GM19468 (cell line): ENCODE data around the gene ATOH8.

Source experiments
- ATAC-seq: cut with Tn5 transposase; IDR thresholded peaks from one replicate; pipeline ENCODE4 v1.9.1; 2021; ENCODE audit warnings: mild to moderate bottlenecking, moderate library complexity, moderate number of reproducible peaks; ENCODE audit not compliant: unreplicated experiment; ENCODE audit errors: extremely low read depth

ATOH8 gene

DNA sequence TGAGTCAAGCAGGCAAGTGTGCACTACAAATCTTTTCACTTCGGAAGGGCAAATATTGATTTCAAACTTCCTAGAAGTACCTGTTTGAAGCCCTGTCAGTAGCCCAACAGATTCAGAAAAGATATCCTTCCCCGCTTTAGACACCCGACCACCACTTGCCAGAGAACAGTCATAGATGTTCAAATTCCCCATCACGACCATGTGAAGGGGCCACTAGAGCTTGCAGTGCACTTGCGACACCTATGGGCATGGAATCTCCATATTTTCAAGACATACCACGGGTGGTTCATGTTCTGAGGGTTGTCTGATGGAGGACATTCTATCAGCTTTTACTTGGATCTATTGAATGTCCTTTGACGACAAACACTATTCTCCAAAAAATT is 35.8 kb upstream of the ATOH8 start:
- no peak for ATAC-seq

DNA sequence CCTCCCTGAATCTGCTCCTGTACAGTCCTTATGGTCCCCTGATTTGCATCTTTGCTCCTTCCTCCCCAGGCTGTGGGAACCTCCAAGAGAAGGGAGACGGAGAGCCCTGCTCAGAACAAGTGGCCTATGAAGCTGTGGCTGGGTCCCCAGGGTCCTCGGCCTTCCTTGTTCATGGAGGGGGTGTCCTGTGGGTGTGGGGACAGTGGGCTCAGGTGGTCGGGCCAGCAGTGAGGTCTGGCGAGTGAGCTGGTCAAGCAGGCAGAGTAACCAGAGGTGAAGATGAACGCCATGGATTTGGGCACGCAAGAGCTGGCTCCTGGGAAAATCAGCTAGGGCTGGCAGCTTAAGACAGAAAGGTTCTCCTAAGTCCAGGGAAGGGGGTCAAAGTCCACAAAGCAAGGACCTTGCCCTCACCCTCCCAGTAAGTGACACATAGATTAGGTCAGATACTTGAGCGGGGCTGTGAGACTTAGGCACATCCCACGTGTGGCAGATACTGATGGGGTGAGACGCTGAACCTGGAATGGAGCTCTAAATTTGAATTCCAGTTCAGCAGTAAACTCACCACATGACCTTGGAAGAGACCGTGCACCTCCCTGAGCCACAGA is 34.8 kb upstream of the ATOH8 start:
- no peak for ATAC-seq

DNA sequence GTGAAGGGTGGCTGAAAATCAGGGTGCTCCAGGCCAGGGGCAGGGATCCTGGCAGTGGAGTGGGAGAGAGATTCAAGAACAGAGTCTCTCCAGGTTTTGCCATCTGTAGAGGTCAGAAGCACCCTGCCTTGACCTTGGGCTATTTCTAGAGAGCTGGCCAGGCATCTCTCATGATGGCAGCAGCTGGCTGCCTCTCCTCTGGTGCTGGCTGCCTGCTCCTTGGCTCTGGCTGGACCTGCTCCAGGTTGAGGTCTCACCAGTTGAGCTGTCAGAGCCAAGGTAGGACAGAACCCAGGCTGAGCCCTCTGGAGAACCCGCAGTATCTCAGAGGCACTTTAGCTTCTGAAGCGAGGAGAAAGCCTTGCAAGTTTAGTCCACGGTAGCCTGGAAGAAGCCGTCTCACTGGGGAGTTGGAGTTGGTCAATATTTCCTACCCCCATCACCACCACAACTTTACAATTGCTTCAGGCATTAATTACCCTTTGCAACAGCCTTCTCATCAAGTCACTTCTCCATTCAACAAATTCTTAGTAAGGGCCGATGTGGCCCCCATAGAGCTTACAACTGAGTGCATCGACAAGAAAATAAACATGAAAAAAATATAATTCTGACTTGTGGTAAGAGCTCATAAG is 34.1 kb upstream of the ATOH8 start:
- ATAC-seq = no peak

DNA sequence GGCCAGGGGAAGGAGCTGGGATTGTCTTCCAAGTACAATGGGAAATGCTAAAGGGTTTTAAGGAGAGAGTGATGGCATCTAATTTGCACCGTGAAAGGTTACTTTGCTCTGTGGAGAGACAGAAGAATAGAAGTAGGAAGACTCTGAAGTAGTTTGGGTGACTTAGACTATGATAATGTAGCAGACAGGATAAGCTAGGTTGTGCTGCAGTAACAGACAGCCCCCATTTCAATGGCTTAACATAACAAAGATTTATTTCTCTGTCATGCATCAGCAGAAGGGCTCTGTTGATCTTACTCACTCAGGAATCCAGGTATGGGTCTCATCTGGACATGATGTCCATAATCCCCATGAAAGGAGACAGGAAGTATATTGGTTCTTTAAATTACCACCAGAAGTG is 33.3 kb upstream of the ATOH8 start:
- ATAC-seq = no peak

DNA sequence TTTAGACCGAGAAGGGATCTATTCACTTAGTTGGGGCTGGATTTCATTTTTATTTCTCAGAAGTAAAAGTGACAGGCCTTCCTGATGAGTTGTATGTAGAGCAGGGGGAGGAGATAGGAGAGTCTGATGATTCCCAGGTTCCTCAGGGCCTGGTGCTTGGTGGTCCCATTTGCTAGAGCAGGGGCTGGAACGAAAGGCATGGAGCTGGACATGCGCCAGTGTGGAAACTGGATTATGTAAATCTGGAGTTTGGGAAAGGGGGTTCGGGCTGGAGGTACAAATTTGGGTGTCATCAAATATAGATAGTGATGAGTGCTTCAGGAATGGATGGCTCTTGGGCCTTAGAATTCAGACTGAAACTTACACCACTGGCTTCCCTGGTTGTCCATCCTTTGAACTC is 32.1 kb upstream of the ATOH8 start:
- no peak for ATAC-seq

DNA sequence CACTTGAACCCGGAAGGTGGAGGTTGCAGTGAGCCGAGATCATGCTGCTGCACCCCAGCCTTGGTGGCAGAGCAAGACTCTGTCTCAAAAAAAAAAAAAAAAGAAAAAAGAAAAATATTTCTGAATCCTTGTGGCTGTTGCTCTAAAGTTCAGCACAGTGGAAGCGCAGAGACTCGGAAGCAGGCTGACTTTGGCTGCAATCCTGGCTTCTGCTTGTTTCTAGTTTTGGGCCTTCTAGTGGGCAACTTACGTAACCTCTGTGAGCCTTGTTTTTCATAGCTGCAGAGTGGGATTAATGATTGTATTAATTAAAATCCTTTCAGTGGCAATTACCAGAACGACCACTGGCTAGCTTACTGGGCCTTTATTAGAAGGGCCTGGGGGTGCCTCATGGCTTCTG is 31.3 kb upstream of the ATOH8 start:
- no peak for ATAC-seq

DNA sequence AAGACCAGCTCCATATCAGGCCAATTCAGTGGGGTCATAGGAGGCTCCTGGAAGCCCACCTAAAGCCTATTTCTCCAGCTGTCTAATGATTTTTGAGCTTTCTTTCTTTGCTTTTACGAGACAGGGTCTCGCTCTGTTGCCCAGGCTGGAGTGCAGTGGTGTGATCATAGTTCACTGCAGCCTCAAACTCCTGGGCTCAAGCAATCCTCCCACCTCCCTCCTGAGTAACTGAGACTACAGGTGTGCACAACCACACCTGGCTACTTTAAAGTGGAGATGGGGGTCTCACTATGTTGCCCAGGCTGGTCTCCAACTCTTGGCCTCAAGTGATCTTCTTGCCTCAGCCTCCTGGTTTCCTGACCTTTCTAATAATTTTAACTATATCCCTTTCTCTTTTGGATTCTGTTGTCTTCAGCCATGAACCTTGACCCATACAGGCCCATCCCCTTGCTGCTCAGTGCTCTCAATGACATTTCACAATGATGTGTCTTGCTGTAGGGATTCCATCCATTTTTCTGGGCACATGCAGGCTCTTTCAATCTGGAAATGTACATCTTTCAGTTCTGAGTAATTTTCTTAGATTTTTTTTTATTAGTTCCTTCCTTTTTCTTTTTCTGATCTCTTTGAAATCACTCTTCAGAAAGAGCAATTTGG is 30.0 kb upstream of the ATOH8 start:
- ATAC-seq = no peak

DNA sequence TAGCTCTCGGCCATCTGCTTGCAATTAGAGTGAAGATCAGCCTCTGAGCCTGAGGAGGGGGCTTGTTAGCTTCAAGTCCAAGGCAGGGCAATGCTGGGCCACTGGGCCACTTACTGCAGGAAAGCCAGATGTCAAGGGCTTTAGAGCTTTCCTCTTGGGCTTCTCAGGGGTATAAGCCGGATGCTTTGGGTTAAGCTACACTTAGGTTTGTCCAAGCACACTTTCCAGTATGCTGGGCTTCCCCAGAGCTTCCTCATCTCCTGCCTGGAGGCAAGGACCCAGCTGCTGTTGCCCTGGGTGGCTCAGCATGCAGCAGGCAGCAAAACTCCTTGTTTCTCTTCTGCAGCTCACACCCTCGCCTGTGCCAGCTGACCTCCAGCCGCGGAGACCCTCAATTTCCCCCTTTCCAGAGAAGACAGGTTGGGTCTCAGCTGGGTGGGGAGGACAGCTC is 29.0 kb upstream of the ATOH8 start:
- ATAC-seq = no peak

DNA sequence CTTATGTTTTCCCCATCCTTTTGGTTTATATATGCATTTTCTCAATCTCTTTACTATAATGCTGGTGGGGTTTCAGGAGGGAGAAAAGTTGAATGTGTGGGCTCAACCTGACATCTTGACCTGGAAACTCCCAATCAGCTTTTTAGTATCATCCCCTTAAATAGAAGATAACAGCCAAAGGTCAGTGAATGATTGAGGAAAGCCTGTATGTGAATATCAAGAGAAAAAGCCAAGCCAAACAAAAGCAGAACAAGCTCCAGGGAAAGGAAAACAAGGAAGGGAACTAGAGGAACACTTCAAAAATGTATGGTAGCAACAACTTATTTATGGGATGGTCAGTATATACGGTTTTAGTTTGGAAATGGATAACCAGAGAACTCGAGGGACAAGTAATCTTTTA is 28.3 kb upstream of the ATOH8 start:
- no peak for ATAC-seq

DNA sequence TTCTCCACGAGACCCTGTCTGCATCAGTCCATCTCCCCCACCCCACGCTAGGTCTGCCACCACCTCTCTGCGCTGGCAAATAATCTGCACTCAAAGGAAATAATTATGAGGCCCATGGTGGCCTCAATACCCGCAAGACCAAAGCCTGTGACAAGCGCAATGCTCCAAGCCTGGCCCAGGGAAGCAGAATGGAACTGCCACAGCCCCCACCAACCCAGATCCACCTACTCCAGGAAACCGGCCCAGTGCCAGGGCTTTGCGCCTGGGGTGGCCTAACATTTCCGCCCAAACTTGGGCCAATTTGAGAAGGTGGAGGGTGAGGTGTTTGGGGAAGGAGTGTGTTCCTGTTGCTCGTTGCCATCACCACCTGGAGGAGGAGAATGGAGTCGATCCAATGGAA is 26.0 kb upstream of the ATOH8 start:
- ATAC-seq = no peak

DNA sequence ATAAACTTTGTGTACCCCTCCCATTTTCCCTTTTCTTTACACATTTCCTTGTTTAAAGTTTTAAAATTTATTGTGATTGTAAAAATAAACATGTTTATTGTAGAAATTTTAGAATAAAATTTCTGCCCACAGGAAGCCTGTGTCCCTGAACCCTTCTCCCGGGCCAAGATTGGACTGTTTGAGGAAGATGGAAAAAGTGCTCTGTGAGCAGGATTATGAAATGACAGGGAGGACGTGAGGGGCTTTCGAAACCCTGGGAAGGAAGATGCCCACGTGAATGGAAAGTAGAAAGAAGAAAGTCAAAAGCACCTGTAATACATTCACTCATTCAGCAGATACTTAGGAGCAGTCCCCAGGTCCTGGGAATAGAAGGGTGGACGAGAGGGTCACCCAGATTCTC is 25.4 kb upstream of the ATOH8 start:
- ATAC-seq = no peak

DNA sequence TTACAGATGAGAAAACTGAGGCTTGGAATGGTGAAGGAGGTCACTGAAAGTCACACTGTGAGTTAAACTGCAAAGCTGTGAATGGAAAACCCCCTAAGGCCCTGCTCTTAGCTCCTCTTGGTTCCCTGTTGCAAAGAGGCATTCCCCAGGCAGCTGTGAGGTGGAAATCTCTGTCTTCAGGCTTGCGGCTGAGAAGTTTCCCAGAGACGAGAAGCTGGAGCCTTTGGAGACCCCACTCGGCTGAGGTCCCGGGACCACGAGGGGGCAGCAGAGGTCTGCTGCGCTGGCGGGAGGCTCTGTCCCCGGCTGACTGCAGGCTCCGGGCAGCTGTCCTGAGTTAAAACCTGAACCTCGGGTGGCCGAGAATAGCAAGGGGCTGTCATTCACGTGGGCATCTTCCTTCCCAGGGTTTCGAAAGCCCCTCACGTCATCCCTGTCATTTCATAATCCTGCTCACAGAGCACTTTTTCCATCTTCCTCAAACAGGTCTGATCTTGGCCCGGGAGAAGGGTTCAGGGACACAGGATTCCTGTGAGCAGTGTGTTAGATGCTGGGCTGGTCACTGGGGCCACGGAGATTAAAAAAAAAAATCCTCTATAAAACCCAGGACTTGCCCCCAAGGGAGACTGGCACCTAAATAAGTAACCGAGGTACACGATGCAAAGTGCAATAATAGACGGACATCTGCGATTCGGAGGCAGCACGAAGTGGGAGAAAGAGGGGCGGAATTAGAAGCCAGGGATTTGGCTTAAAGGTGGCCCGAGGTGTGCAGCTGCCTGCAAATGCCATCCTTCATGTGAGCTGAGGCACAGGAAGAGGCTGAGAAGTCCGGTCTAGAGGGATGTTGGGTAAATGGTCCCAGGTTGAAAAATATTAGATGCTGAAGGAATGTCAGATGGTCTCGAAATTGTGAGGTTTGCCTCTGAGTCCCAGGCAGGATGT is 24.6 kb upstream of the ATOH8 start:
- no peak for ATAC-seq

DNA sequence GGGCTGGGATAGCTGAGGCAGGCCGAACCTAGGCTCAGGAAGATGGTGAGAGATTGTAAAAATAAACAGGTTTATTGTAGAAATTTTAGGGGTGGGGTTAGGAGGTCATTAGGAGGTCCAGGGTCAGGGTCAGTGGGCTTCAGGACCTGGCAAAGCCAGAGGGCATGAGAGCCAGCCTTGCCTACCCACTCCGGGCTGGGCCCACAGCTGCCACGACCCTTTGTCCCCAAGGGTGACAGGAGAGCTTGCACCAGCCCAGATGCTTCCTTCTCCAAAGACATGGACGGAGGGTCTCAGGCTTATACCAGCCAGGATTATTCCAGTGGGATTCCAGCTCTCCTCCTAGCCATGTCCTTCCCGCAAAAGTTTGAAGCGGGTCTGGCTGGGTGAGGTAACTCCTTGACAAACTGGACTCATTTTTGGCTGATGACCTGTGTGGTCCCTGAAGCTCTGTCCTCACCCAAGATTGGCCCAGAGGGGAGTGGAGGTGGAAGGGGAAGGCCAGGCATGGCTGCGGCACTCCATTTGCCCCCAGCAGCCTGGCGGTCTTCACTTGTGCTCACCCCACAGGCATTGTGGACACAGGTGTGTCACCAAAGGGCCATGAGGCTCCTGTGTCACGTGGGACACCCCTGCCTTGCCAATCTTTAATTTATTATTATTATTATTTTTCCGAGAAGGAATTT is 23.8 kb upstream of the ATOH8 start:
- ATAC-seq = no peak

DNA sequence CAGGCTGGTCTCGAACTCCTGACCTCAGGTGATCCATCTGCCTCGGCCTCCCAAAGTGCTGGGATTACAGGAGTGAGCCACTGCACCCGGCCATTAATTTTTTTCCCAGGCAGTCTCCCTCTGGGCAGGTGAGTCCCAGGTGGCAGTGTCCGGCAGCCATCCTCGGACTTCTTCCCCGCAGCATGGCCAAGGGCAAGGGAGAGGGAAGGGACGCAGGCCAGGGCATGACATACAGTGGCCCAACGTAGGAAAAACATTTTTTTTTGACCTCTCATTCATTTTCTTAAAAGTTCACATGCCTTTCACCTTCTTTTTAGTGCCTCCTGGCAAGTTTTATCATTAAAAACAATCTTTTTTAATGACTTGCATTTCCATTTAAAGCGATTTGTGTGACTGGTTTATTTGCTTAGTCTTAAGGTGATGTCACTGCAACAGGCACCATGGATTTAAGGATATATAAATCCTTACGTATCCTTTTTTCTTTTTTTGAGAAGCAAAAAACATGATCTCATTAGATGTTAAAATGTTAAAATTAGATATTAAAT is 23.0 kb upstream of the ATOH8 start:
- no peak for ATAC-seq

DNA sequence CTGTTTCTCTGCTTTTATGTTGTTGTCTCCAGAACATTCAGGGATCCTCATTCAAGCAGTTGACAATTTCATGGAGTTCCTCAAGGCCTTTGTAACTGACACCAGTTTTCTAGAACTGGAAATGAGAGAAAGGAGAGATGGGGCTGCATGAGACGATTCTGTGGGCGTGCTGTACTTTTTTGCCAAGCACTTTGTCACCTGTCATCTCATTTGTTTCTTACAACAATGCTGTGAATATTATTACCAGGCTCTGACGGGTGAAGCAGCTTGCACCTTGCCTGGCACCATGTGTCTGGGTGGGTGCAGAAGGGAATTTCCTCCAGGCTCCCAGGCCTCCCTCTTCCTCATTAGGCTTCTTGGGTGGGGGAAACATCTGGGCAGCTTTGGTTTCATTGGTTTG is 22.2 kb upstream of the ATOH8 start:
- ATAC-seq = no peak

DNA sequence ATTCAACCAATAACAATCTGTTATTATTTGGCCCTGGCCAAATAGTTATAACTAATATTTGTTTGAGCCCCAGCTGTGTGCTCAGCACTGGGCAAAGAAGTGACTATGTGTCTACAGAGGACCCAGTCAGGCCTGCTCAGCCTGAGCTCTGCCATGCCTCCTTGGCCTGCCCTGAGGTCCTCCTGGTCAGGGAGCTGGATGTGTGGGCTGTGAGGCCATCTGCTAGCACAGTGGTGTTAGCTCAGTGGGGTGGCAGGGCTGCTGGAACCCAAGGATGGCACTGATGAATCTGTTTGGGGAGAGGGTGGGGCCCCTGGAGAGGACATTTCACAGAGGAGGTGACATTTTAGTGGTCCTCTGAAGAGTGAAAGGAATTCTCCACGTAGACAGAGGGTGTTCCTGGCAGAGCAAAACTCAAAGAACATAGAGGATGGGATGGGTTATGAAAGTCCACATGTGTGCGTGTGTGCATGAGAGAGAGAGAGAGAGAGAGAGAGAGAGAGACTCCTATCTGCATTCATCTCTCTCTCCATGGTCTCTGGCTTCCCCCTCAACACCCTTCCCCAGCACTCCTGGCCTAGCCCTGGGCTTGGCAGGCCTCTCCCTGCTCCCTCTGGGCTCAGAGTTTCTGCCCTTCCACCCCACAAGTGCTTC is 21.2 kb upstream of the ATOH8 start:
- no peak for ATAC-seq

DNA sequence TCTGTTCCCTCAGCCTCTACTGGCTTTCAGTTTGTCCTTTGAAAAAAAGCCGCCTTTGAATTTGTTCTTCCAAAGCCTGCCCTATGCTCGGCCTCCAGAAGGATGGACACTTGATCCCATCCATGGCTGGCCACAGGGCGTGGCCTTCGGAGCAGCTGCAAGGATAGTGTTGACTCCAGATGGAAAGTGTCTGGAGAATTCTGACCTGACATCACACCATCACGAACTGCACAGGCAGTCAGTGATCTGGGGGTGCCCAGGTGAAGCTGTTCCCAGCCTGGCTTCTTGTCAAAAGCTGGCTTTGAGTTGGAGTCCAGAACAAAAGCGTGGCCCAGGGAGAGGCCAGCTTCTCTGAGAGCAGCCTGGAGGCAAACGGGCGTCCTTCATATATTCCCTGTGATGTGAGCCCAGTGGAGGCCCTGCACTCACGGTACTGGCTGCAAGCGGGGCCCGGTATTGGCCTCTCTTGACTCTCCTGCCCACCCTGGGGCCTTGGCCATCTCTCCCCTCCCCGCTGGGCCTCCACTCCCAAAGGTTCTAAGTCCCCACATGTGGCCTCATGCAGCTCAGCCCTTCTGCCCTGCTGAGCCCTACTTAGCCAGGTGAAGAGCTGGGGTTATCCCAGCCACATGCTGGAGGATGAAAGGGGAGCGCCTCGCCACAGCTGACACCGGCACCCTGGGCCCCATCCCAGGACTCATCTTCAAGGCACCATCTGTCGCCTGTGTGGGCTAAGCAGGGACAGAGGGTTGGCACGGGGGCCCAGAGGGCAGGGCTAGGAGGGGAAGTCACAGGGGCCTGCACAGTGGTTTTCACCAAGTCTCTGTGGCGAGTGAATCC is 20.4 kb upstream of the ATOH8 start:
- no peak for ATAC-seq

DNA sequence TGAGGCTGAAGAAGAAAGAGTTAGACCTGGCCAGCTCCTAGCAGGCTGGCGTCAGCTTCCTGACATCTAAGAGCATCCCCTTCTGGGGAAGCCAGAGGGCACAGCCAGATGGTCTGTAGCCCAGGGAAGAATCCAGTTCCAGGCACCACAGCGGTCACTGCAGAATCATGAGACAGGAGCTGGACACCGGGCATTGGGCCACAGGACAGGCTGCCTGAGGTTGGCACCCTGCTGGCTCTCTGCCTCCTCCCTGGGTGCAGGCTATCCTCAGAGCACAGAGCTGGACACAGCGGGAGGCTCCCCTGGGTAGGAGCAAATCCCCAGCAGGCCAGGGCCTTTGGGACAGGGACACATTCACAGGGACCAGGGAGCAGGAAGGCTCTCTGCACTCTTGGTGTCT is 19.8 kb upstream of the ATOH8 start:
- no peak for ATAC-seq
